ENCODE results near the gene PAK3. TPM values are rescaled to one million over a fixed set of nuclear protein-coding genes. Genes with fewer than 3 reads are reported as not detected.

Gene PAK3
- total and polyA plus RNA-seq, 2 of the 8 experiments (the other 6 are each of a cell fraction or from before 2014, with no cell fraction given), result 0.80 to 7.2 TPM

GRCh38 chrX:111180750-111181240, 84.8 kb downstream of the PAK3 start:
- POLR2A ChIA-PET (ENCODE audit: partially characterized antibody), result no interaction called here
- Histone ChIP-seq H3K9me3 (ENCODE audit: insufficient read depth in 2 of 2, low read depth in 1 of 2, low read length in 1 of 2) (no peaks in the 10 kb centered on the region), H3K27ac (ENCODE audit: low read depth, low read length) (no peak overlapping the region)
- TF ChIP-seq TAF7 (optimal IDR thresholded peaks at IDR 0.05; ENCODE audit: borderline replicate concordance, low read depth, low read length), result no peak
- no peak for TF ChIP-seq TCF12 (IDR thresholded peaks at IDR 0.05; ENCODE audit: low read depth, low read length)
- no peak for TF ChIP-seq POLR2A (IDR thresholded peaks at IDR 0.05; ENCODE audit: control extremely low read depth in 1 of 2, low read depth in 2 of 2, low read length in 2 of 2)
- TF ChIP-seq KDM5A (IDR thresholded peaks at IDR 0.05; ENCODE audit: low read length), result no peak
- TF ChIP-seq JUND (IDR thresholded peaks at IDR 0.05; ENCODE audit: low read length), result no peak
- no peak for TF ChIP-seq CREB1 (IDR thresholded peaks at IDR 0.05)
- no peak for TF ChIP-seq SIN3A (conservative IDR thresholded peaks at IDR 0.05 in 1 of 2, IDR thresholded peaks at IDR 0.05 in 1 of 2; ENCODE audit: low read depth in 1 of 2, low read length in 2 of 2)
- no peak for TF ChIP-seq NRF1 (IDR thresholded peaks at IDR 0.05; ENCODE audit: low read depth, low read length)
- no peak for TF ChIP-seq E2F6 (IDR thresholded peaks at IDR 0.05)
- no peak for TF ChIP-seq JUN (IDR thresholded peaks at IDR 0.05; ENCODE audit: low read depth, low read length)
- no peak for TF ChIP-seq RNF2 (IDR thresholded peaks at IDR 0.05; ENCODE audit: borderline replicate concordance, low read depth, low read length, missing control alignments, poor library complexity, severe bottlenecking)
- TF ChIP-seq YY1 (IDR thresholded peaks at IDR 0.05; ENCODE audit: low read depth, low read length), result no peak

More at GRCh38 chrX:111180750-111181240, 84.8 kb downstream of the PAK3 start:
- Histone ChIP-seq H2BK5ac (ENCODE audit: low read depth, low read length) (no peak overlapping the region), H2BK12ac (ENCODE audit: low read depth, low read length) (no peak overlapping the region), H3K4me2 (ENCODE audit: insufficient read depth in 1 of 2, low read depth in 2 of 2, low read length in 2 of 2) (no peak overlapping the region), H4K8ac (ENCODE audit: extremely low read depth, insufficient read depth, low read length) (no peak overlapping the region), H4K5ac (ENCODE audit: insufficient read length, low read depth, low read length) (no peak overlapping the region), H3K56ac (replicated peaks; ENCODE audit: insufficient read length, low read depth, low read length) (no peak overlapping the region), H3K4ac (replicated peaks; ENCODE audit: insufficient read length, low read depth, low read length) (no peak overlapping the region), H3K23ac (ENCODE audit: insufficient read length) (no peak overlapping the region), H3K27me3 (replicated peaks in 1 of 4; ENCODE audit: control insufficient read depth in 3 of 4, extremely low read depth in 1 of 4, insufficient read depth in 3 of 4, low read length in 3 of 4) (no peaks in the 10 kb centered on the region), H3K14ac (ENCODE audit: insufficient read length) (no peak overlapping the region), H2BK20ac (ENCODE audit: low read length) (no peak overlapping the region), H2BK15ac (ENCODE audit: low read length) (no peak overlapping the region), H2BK120ac (replicated peaks; ENCODE audit: low read depth, low read length) (no peak overlapping the region), H3K9ac (replicated peaks in 1 of 4; ENCODE audit: extremely low read depth in 1 of 4, low read depth in 3 of 4, low read length in 3 of 4) (no peak overlapping the region), H3K4me1 (replicated peaks in 1 of 4; ENCODE audit: control insufficient read depth in 3 of 4, insufficient read depth in 4 of 4, low read length in 3 of 4) (peaks cover 0 to 10% (median 2%) of the 10 kb centered on the region in 4 experiments; a peak in 3 of 7 replicates), H4K20me1 (replicated peaks in 1 of 2; ENCODE audit: control insufficient read depth in 1 of 2, insufficient read depth in 2 of 2, low read length in 2 of 2) (no peaks in the 10 kb centered on the region), H2AK5ac (ENCODE audit: low read depth, low read length) (no peak overlapping the region), H3K36me3 (ENCODE audit: control insufficient read depth in 2 of 4, insufficient read depth in 4 of 4, low read length in 3 of 4) (no peaks in the 10 kb centered on the region), H3K79me1 (ENCODE audit: low read depth, low read length) (no peaks in the 10 kb centered on the region), H3K23me2 (ENCODE audit: low read depth, low read length) (no peaks in the 10 kb centered on the region), H3K18ac (ENCODE audit: extremely low read depth, low read length) (no peak overlapping the region), H3K79me2 (ENCODE audit: control insufficient read depth in 1 of 2, insufficient read depth in 2 of 2, low read length in 2 of 2) (no peaks in the 10 kb centered on the region), H4K91ac (replicated peaks; ENCODE audit: insufficient read length, low read length) (no peak overlapping the region), H3K4me3 (ENCODE audit: extremely low read depth in 1 of 4, insufficient read depth in 2 of 4, low read depth in 3 of 4, low read length in 4 of 4) (no peak overlapping the region), H2AFZ (ENCODE audit: low read length) (no peak overlapping the region)
- no peak for FAIRE-seq
- DNase-seq (ENCODE audit: low read depth in 1 of 2, low spot score in 2 of 2), result no peak
- CTCF ChIA-PET (ENCODE audit: partially characterized antibody), result interaction anchor here (0.6 to 2.6 kb wide), 3 partner anchors 11 to 151 kb away, joined by 3 to 9 read pairs (median 4); no protein-coding TSS in a partner anchor
- 58% methylated on average over 2 of the region's 2 CpGs; no CpG with 5 or more reads in 1 of the 2 experiments for WGBS, 2 experiments (ENCODE audit: extremely low coverage in 1 of 2, insufficient coverage in 1 of 2, insufficient read length in 1 of 2, insufficient replicate concordance in 2 of 2, low coverage in 1 of 2, low lambda C conversion rate in 2 of 2, missing lambda C conversion rate in 1 of 2)
